GM23338 (cell line): ENCODE results near the gene SCAND1. TPM values are rescaled to one million over a fixed set of nuclear protein-coding genes. Genes with fewer than 3 reads are reported as not detected.

Experiments
- CREB1 ChIP-seq: fragments of 250-450 bp; sonication (Bioruptor Pico); IDR thresholded peaks from 2 replicates; pipeline ENCODE4 v1.5.0; 2020; ENCODE audit warnings: low read depth, mild to moderate bottlenecking, moderate library complexity
- EZH2 ChIP-seq: fragments of 200-600 bp; sonication (generic); IDR thresholded peaks from one replicate; pipeline ENCODE4 v1.8.0; 2017; ENCODE audit warnings: antibody characterized with exemption, mild to moderate bottlenecking, low read depth; ENCODE audit not compliant: unreplicated experiment
- EZH2phosphoT487 ChIP-seq: fragments of 200-600 bp; sonication (generic); IDR thresholded peaks from one replicate; pipeline ENCODE4 v1.8.1; 2018; ENCODE audit warnings: antibody characterized with exemption; ENCODE audit not compliant: unreplicated experiment
- JUNB ChIP-seq: IDR thresholded peaks from one replicate; pipeline ENCODE4 v1.6.1; 2016; ENCODE audit warnings: antibody characterized with exemption; ENCODE audit not compliant: unreplicated experiment
- NANOG ChIP-seq: IDR thresholded peaks from 2 replicates; pipeline ENCODE4 v1.6.1; 2016; ENCODE audit warnings: antibody characterized with exemption, borderline replicate concordance
- ZNF331 ChIP-seq: fragments of 250-450 bp; sonication (Bioruptor Pico); IDR thresholded peaks from 2 replicates; pipeline ENCODE4 v1.5.0; 2020; ENCODE audit warnings: low read depth, mild to moderate bottlenecking, moderate library complexity
- polyA plus RNA-seq: library from polyadenylated mRNA; unstranded; fragments of >200 nt; fragmentation: Nextera tagmentation; extraction: Ambion mirVana; gene quantifications from 2 replicates; pipeline ENCODE4 v1.2.1, GENCODE V29; 2016
- total RNA-seq: library from RNA; depleted of rRNA; stranded (reverse); fragments of >200 nt; shearing (Covaris generic); gene quantifications from 2 replicates; pipeline ENCODE4 v1.2.3, GENCODE V29; 2014
- TF ChIP-seq, protein P1 (sequence below): fragments of 250-450 bp; sonication (Bioruptor Pico); IDR thresholded peaks from 2 replicates; pipeline ENCODE4 v1.5.0; 2020; ENCODE audit warnings: mild to moderate bottlenecking, moderate library complexity
- TF ChIP-seq, protein P2 (sequence below): IDR thresholded peaks from 2 replicates; pipeline ENCODE4 v1.6.1; 2016; ENCODE audit warnings: antibody characterized with exemption
- TF ChIP-seq, protein P3 (sequence below), 2 experiments: fragments of 200-600 bp in 1 of 2; sonication (generic) in 1 of 2; conservative IDR thresholded peaks; 2 replicates each; pipeline versions ENCODE4 v1.5.1 to v1.6.1; 2016 to 2017; ENCODE audit warnings: antibody characterized with exemption in 2 of 2, low read depth in 2 of 2, mild to moderate bottlenecking in 2 of 2, moderate library complexity in 1 of 2

Gene SCAND1
- total and polyA plus RNA-seq, 2 experiments from 2014 or later: 118 to 245 TPM

- TF ChIP-seq, protein P1, sequence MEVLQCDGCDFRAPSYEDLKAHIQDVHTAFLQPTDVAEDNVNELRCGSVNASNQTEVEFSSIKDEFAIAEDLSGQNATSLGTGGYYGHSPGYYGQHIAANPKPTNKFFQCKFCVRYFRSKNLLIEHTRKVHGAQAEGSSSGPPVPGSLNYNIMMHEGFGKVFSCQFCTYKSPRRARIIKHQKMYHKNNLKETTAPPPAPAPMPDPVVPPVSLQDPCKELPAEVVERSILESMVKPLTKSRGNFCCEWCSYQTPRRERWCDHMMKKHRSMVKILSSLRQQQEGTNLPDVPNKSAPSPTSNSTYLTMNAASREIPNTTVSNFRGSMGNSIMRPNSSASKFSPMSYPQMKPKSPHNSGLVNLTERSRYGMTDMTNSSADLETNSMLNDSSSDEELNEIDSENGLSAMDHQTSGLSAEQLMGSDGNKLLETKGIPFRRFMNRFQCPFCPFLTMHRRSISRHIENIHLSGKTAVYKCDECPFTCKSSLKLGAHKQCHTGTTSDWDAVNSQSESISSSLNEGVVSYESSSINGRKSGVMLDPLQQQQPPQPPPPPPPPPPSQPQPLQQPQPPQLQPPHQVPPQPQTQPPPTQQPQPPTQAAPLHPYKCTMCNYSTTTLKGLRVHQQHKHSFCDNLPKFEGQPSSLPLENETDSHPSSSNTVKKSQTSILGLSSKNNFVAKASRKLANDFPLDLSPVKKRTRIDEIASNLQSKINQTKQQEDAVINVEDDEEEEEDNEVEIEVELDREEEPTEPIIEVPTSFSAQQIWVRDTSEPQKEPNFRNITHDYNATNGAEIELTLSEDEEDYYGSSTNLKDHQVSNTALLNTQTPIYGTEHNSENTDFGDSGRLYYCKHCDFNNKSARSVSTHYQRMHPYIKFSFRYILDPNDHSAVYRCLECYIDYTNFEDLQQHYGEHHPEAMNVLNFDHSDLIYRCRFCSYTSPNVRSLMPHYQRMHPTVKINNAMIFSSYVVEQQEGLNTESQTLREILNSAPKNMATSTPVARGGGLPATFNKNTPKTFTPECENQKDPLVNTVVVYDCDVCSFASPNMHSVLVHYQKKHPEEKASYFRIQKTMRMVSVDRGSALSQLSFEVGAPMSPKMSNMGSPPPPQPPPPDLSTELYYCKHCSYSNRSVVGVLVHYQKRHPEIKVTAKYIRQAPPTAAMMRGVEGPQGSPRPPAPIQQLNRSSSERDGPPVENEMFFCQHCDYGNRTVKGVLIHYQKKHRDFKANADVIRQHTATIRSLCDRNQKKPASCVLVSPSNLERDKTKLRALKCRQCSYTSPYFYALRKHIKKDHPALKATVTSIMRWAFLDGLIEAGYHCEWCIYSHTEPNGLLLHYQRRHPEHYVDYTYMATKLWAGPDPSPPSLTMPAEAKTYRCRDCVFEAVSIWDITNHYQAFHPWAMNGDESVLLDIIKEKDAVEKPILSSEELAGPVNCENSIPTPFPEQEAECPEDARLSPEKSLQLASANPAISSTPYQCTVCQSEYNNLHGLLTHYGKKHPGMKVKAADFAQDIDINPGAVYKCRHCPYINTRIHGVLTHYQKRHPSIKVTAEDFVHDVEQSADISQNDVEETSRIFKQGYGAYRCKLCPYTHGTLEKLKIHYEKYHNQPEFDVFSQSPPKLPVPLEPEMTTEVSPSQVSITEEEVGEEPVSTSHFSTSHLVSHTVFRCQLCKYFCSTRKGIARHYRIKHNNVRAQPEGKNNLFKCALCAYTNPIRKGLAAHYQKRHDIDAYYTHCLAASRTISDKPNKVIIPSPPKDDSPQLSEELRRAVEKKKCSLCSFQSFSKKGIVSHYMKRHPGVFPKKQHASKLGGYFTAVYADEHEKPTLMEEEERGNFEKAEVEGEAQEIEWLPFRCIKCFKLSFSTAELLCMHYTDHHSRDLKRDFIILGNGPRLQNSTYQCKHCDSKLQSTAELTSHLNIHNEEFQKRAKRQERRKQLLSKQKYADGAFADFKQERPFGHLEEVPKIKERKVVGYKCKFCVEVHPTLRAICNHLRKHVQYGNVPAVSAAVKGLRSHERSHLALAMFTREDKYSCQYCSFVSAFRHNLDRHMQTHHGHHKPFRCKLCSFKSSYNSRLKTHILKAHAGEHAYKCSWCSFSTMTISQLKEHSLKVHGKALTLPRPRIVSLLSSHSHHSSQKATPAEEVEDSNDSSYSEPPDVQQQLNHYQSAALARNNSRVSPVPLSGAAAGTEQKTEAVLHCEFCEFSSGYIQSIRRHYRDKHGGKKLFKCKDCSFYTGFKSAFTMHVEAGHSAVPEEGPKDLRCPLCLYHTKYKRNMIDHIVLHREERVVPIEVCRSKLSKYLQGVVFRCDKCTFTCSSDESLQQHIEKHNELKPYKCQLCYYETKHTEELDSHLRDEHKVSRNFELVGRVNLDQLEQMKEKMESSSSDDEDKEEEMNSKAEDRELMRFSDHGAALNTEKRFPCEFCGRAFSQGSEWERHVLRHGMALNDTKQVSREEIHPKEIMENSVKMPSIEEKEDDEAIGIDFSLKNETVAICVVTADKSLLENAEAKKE (CRISPR knock-in tag): no peak
- TF ChIP-seq CREB1 (CRISPR knock-in tag): no peak
- TF ChIP-seq, protein P2, sequence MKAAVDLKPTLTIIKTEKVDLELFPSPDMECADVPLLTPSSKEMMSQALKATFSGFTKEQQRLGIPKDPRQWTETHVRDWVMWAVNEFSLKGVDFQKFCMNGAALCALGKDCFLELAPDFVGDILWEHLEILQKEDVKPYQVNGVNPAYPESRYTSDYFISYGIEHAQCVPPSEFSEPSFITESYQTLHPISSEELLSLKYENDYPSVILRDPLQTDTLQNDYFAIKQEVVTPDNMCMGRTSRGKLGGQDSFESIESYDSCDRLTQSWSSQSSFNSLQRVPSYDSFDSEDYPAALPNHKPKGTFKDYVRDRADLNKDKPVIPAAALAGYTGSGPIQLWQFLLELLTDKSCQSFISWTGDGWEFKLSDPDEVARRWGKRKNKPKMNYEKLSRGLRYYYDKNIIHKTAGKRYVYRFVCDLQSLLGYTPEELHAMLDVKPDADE: no peak
- no peak for TF ChIP-seq EZH2
- no peak for TF ChIP-seq NANOG
- TF ChIP-seq, protein P3, sequence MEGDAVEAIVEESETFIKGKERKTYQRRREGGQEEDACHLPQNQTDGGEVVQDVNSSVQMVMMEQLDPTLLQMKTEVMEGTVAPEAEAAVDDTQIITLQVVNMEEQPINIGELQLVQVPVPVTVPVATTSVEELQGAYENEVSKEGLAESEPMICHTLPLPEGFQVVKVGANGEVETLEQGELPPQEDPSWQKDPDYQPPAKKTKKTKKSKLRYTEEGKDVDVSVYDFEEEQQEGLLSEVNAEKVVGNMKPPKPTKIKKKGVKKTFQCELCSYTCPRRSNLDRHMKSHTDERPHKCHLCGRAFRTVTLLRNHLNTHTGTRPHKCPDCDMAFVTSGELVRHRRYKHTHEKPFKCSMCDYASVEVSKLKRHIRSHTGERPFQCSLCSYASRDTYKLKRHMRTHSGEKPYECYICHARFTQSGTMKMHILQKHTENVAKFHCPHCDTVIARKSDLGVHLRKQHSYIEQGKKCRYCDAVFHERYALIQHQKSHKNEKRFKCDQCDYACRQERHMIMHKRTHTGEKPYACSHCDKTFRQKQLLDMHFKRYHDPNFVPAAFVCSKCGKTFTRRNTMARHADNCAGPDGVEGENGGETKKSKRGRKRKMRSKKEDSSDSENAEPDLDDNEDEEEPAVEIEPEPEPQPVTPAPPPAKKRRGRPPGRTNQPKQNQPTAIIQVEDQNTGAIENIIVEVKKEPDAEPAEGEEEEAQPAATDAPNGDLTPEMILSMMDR (conservative IDR thresholded peaks at IDR 0.05; ENCODE audit: low read depth in 2 of 2): no peak
- no peak for TF ChIP-seq ZNF331 (CRISPR knock-in tag)
- TF ChIP-seq EZH2phosphoT487: no peak
- TF ChIP-seq JUNB: no peak
Observed at GRCh38 chr20:35975576-35976373, 21.5 kb upstream of the SCAND1 start (continued).
